Karpas-422 (cell line): ENCODE results near the gene RGS19. TPM values are rescaled to one million over a fixed set of nuclear protein-coding genes. Genes with fewer than 3 reads are reported as not detected.

Experiments
- DNase-seq: peaks from one replicate; pipeline ENCODE4 v3.0.0-alpha.2; 2015
- H2AFZ ChIP-seq: fragments of 200-600 bp; sonication (generic); 2 replicates; pipeline ENCODE4 v1.6.1; 2014; ENCODE audit warnings: antibody characterized with exemption, low read length, mixed read lengths
- H3K27ac ChIP-seq: fragments of 200-600 bp; sonication (generic); 2 replicates; pipeline ENCODE4 v1.5.1; 2014; ENCODE audit warnings: mild to moderate bottlenecking, low read length, moderate library complexity
- H3K27me3 ChIP-seq: fragments of 200-600 bp; sonication (generic); 2 replicates; pipeline ENCODE4 v1.6.1; 2014; ENCODE audit warnings: low read length, mixed read lengths
- H3K36me3 ChIP-seq: fragments of 200-600 bp; sonication (generic); 2 replicates; pipeline ENCODE4 v1.6.1; 2014; ENCODE audit warnings: low read length, mixed read lengths; ENCODE audit not compliant: insufficient read depth
- H3K4me1 ChIP-seq: fragments of 200-600 bp; sonication (generic); 2 replicates; pipeline ENCODE4 v1.6.1; 2014; ENCODE audit warnings: mild to moderate bottlenecking, low read length, mixed read lengths
- H3K4me2 ChIP-seq: fragments of 200-600 bp; sonication (generic); 2 replicates; pipeline ENCODE4 v1.6.1; 2014; ENCODE audit warnings: low read length, low read depth, mild to moderate bottlenecking; ENCODE audit not compliant: poor library complexity, severe bottlenecking
- H3K4me3 ChIP-seq: fragments of 200-600 bp; sonication (generic); 2 replicates; pipeline ENCODE4 v1.5.1; 2014; ENCODE audit warnings: mild to moderate bottlenecking, antibody characterized with exemption, low read length, mixed read lengths
- H3K79me2 ChIP-seq: fragments of 200-600 bp; sonication (generic); 2 replicates; pipeline ENCODE4 v1.6.1; 2014; ENCODE audit warnings: mild to moderate bottlenecking, low read length, mixed read lengths
- H3K9ac ChIP-seq: fragments of 200-600 bp; sonication (generic); 2 replicates; pipeline ENCODE4 v1.6.0; 2014; ENCODE audit warnings: low read length
- H3K9me2 ChIP-seq: fragments of 200-600 bp; sonication (generic), shearing (Covaris generic); replicated peaks from 2 replicates; pipeline ENCODE4 v1.6.0; 2014; ENCODE audit warnings: mild to moderate bottlenecking, low read length, moderate library complexity; ENCODE audit not compliant: insufficient read depth
- H3K9me3 ChIP-seq: fragments of 300-700, 200-600 bp; sonication (generic); 2 replicates; pipeline ENCODE4 v1.6.1; 2014; ENCODE audit warnings: low read length, mixed read lengths
- H4K20me1 ChIP-seq: fragments of 200-600 bp; sonication (generic); 2 replicates; pipeline ENCODE4 v1.6.1; 2014; ENCODE audit warnings: mild to moderate bottlenecking, antibody characterized with exemption, low read length, low read depth; ENCODE audit not compliant: insufficient read depth
- total RNA-seq: library from RNA; depleted of rRNA; stranded (reverse); fragments of >200 nt; shearing (Covaris generic); gene quantifications from 2 replicates; pipeline ENCODE4 v1.2.3, GENCODE V29; 2014; ENCODE audit warnings: low replicate concordance

Gene RGS19
- total RNA-seq, 1 experiment from 2014 or later, result 172 TPM

- Histone ChIP-seq H3K9me3 (no peaks in the 10 kb centered on the region), H2AFZ (no peak overlapping the region), H4K20me1 (no peaks in the 10 kb centered on the region), H3K36me3 (no peaks in the 10 kb centered on the region), H3K9me2 (no peaks in the 10 kb centered on the region), H3K79me2 (peaks cover 17% of the 10 kb centered on the region), H3K9ac (peak overlapping the region; percentile 98), H3K4me1 (peaks cover 58% of the 10 kb centered on the region), H3K27ac (peak overlapping the region; percentile 97), H3K4me3 (peak overlapping the region; percentile 85), H3K27me3 (no peaks in the 10 kb centered on the region), H3K4me2 (peak overlapping the region; percentile 91)
- peak; percentile 77 for DNase-seq
These were observed 15.8 kb downstream of the RGS19 start for GRCh38 chr20:64063389-64064144.

GRCh38 chr20:64062596-64063388, 16.5 kb downstream of the RGS19 start, which contains the start of gene TCEA2:
Gene TCEA2 (plus strand): TSS chr20:64063198. CDS start chr20:64063313, 115 bp downstream.
- DNase-seq, result peak; percentile 97
- Histone ChIP-seq H3K27ac (peak within 1 kb of the TSS; percentile 97), H3K9ac (peak within 1 kb of the TSS; percentile 98), H3K4me2 (peak within 1 kb of the TSS; percentile 91), H3K27me3 (no peaks in the 10 kb centered on the region), H2AFZ (peak within 1 kb of the TSS; percentile 81; the same call in 1 of the 2 replicates), H3K4me3 (peak within 1 kb of the TSS; percentile 85), H3K9me3 (no peaks in the 10 kb centered on the region), H3K4me1 (peaks cover 58% of the 10 kb centered on the region), H3K36me3 (no peaks in the 10 kb centered on the region), H4K20me1 (no peaks in the 10 kb centered on the region), H3K79me2 (peaks cover 17% of the 10 kb centered on the region), H3K9me2 (no peaks in the 10 kb centered on the region)

DNA sequence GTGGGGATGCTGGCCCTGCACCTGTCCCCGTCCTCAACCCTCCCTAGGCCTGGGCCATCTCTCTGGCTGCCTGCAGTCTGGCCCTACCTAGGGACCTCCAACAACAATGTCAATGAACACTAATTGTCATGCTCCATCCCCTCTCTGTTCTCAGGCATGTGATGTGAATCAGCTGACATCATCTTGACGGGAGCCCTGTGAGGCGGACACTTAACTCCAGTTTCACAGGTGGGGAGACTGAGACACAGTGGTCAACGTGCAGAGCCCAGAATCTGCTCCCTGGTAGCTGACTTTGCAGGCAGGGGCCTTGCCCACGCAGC, 17.1 kb downstream of the RGS19 start:
- Histone ChIP-seq H3K79me2 (peaks cover 17% of the 10 kb centered on the region), H3K4me1 (peaks cover 58% of the 10 kb centered on the region), H3K27ac (no peak overlapping the region), H3K36me3 (no peaks in the 10 kb centered on the region), H3K4me3 (peak overlapping the region; percentile 85), H3K27me3 (no peaks in the 10 kb centered on the region), H4K20me1 (no peaks in the 10 kb centered on the region), H3K9me2 (no peaks in the 10 kb centered on the region), H2AFZ (0 out of 2 replicates have a peak overlapping the region, but pooled peaks have one; percentile 81), H3K9ac (peak overlapping the region; percentile 98), H3K9me3 (no peaks in the 10 kb centered on the region), H3K4me2 (peak overlapping the region; percentile 91)
- DNase-seq, result no peak

- Histone ChIP-seq H3K36me3 (no peaks in the 10 kb centered on the region), H3K4me3 (peak overlapping the region; percentile 44; the same call in 1 of the 2 replicates), H3K9ac (peak overlapping the region; percentile 66), H3K27ac (no peak overlapping the region), H4K20me1 (no peaks in the 10 kb centered on the region), H3K9me2 (no peaks in the 10 kb centered on the region), H3K27me3 (no peaks in the 10 kb centered on the region), H3K79me2 (peaks cover 3% of the 10 kb centered on the region), H3K9me3 (no peaks in the 10 kb centered on the region), H3K4me2 (peak overlapping the region; percentile 46), H3K4me1 (peaks cover 31% of the 10 kb centered on the region), H2AFZ (no peak overlapping the region; the same call in 1 of the 2 replicates)
- DNase-seq, result peak; percentile 67
These were observed 20.8 kb downstream of the RGS19 start for GRCh38 chr20:64058536-64058935.

DNA sequence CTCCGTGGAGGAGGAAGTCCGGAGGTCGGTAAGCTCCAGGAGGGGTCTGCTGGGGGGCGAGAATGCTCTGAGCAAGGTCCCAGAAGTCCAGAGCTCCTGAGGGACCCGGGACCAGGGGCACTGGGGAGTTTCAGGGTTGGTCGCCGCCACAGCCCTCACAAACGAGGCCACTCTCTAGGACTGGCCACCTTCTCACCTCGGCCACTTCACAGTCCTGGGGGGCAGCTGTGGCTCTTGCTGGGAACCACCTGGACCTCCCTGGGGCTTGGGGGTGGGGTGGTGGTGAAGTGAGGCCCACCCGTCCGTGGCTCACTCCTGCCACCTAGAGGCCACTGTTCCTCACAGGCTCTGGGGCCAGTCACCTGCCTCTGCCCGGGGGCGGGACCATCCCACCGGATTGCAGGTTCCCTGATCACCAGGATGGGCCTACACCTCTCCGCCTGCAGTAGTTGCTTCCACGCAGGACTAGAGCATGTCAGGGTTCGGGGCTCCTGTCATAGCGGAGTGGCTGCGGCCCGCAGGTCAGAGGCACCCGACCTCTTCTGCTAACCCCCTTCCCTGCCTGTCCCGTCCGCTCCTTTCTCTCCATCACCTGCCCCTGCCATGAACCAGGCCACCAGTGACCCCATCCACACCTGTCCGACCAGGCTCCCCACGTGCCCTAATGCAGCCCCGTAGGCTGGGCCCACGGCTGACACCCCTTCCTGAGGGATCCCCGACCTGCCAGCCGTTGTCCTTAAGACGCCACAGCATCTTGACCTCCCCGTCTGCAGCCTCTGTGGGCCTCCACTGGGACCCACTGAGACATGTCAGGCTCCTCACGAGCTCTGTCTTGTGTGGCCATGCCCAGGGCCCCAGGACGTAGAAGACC, 21.5 kb downstream of the RGS19 start:
- peaks cover 31% of the 10 kb centered on the region for H3K4me1 ChIP-seq
- H3K27me3 ChIP-seq, result no peaks in the 10 kb centered on the region
- peak overlapping the region; percentile 66 for H3K9ac ChIP-seq
- peak; percentile 93 for DNase-seq
- no peak overlapping the region; the same call in 1 of the 2 replicates for H2AFZ ChIP-seq
- peak overlapping the region; percentile 46 for H3K4me2 ChIP-seq
- no peaks in the 10 kb centered on the region for H3K79me2 ChIP-seq
- no peaks in the 10 kb centered on the region for H3K36me3 ChIP-seq
- H4K20me1 ChIP-seq, result no peaks in the 10 kb centered on the region
- no peaks in the 10 kb centered on the region for H3K9me2 ChIP-seq
- H3K4me3 ChIP-seq, result peak overlapping the region; percentile 44; the same call in 1 of the 2 replicates
- H3K27ac ChIP-seq, result no peak overlapping the region
- H3K9me3 ChIP-seq, result no peaks in the 10 kb centered on the region

DNA sequence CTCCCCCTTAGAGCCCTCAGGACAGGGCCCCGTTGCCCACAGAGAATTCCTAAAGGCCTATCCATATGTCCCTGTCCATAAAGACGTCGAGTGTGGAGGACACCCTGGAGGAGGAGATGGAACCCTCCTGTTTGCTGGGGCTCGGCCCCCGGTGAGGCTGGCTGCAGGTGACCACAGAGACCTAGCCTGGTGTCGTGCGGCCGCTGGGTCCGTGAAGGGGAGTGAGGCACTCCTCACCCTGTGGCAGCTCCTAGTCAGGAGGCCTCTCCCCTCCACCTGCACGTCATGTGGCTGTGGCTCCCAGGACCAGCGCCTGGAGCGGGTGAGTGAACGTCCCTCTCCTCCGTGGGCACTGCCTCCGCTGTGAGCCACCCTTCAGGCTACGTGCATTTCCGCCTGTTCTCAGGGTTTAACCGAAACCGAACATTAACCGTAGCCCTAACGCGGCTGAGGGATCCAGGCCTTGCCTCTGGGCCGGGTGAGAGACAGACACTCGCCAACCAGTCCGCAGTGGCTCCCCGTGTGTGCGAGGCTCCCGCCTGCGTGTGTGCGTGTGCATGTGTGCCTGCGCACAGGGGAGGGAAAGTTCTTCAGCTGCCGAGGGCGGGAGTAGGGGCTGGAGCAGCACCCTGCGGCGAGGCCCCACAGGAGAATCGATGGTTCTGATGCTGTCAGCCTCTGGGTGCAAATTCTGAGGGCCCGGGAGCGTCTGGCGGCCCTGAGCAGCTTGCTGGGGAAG, 22.3 kb downstream of the RGS19 start:
- H3K9ac ChIP-seq, result no peak overlapping the region
- H2AFZ ChIP-seq, result no peak overlapping the region
- H3K27ac ChIP-seq, result no peak overlapping the region

GRCh38 chr20:64056639-64056888, 22.8 kb downstream of the RGS19 start:
- no peak overlapping the region for H3K4me2 ChIP-seq
- H3K9ac ChIP-seq, result no peak overlapping the region
- H3K36me3 ChIP-seq, result no peaks in the 10 kb centered on the region
- no peak overlapping the region for H2AFZ ChIP-seq
- H3K79me2 ChIP-seq, result no peaks in the 10 kb centered on the region
- H3K4me1 ChIP-seq, result peaks cover 25% of the 10 kb centered on the region
- H4K20me1 ChIP-seq, result no peaks in the 10 kb centered on the region
- no peaks in the 10 kb centered on the region for H3K9me2 ChIP-seq
- H3K9me3 ChIP-seq, result no peaks in the 10 kb centered on the region
- no peak overlapping the region for H3K4me3 ChIP-seq
- no peak for DNase-seq
- H3K27me3 ChIP-seq, result no peaks in the 10 kb centered on the region
- no peak overlapping the region for H3K27ac ChIP-seq

More for the DNA sequence above, 22.3 kb downstream of the RGS19 start:
- Histone ChIP-seq H3K79me2 (no peaks in the 10 kb centered on the region), H3K9me3 (no peaks in the 10 kb centered on the region), H3K27me3 (no peaks in the 10 kb centered on the region), H3K9me2 (no peaks in the 10 kb centered on the region), H3K4me3 (no peak overlapping the region), H3K4me2 (no peak overlapping the region), H3K4me1 (peaks cover 25% of the 10 kb centered on the region), H4K20me1 (no peaks in the 10 kb centered on the region), H3K36me3 (no peaks in the 10 kb centered on the region)
- DNase-seq, result no peak
